ENCODE measurements around the gene SH2D7. TPM values are rescaled to one million over a fixed set of nuclear protein-coding genes. Genes with fewer than 3 reads are reported as not detected.
A peak's percentile ranks its signal among the peaks of the same experiment; 100 is the strongest.

SH2D7 gene
- total RNA-seq, 4 donors from 2014 or later: not detected

GRCh38 chr15:78049691-78050440, 42.5 kb upstream of the SH2D7 start:
- TF ChIP-seq CTCF (IDR thresholded peaks at IDR 0.05): no peak
- DNase-seq (ENCODE audit: low spot score) (no peak), ATAC-seq (ENCODE audit: low FRiP score) (peak; percentile 43)

GRCh38 chr15:78050441-78050809, 41.9 kb upstream of the SH2D7 start:
- no peak for TF ChIP-seq CTCF (IDR thresholded peaks at IDR 0.05)
- no peak for DNase-seq (ENCODE audit: low spot score)
- ATAC-seq (ENCODE audit: low FRiP score): no peak

GRCh38 chr15:78050826-78051225, 41.5 kb upstream of the SH2D7 start:
- TF ChIP-seq CTCF (IDR thresholded peaks at IDR 0.05): no peak
- no peak for ATAC-seq (ENCODE audit: low FRiP score)
- no peak for DNase-seq (ENCODE audit: low spot score)

- TF ChIP-seq CTCF (IDR thresholded peaks at IDR 0.05): no peak
- no peak for DNase-seq (ENCODE audit: low spot score)
These were observed 40.8 kb upstream of the SH2D7 start for GRCh38 chr15:78051596-78051995.

GRCh38 chr15:78052001-78052401, 40.4 kb upstream of the SH2D7 start:
- DNase-seq (ENCODE audit: low spot score) (no peak), ATAC-seq (ENCODE audit: low FRiP score) (no peak)
- TF ChIP-seq CTCF (IDR thresholded peaks at IDR 0.05): no peak

More at GRCh38 chr15:78051596-78051995, 40.8 kb upstream of the SH2D7 start:
- no peak for ATAC-seq (ENCODE audit: low FRiP score)

GRCh38 chr15:78052545-78052944, 39.8 kb upstream of the SH2D7 start:
- DNase-seq (ENCODE audit: low spot score) (no peak), ATAC-seq (ENCODE audit: low FRiP score) (no peak)
- TF ChIP-seq CTCF (IDR thresholded peaks at IDR 0.05): no peak

GRCh38 chr15:78054518-78054917, 37.8 kb upstream of the SH2D7 start:
- ATAC-seq (ENCODE audit: low FRiP score) (no peak), DNase-seq (ENCODE audit: low spot score) (no peak)
- TF ChIP-seq CTCF (IDR thresholded peaks at IDR 0.05): no peak
